Cardiac muscle cell (in vitro differentiated cells and primary cell): Measurements from ENCODE around the gene EDIL3. TPM values are rescaled to one million over a fixed set of nuclear protein-coding genes. Genes with fewer than 3 reads are reported as not detected.

Experiments
- DNase-seq, 2 donors: peaks; one replicate each; pipeline versions ENCODE4 v3.0.0 to v3.0.0-alpha.2; 2010 to 2017; ENCODE audit warnings: low read depth in 1 of 2, low spot score in 1 of 2
- H3K27ac ChIP-seq: fragments of 200-600 bp; sonication (generic); 2 replicates; pipeline ENCODE4 v1.5.1; 2016
- H3K27me3 ChIP-seq: fragments of 200-600 bp; sonication (generic); 2 replicates; pipeline ENCODE4 v1.6.0; 2016; ENCODE audit warnings: control low read depth
- H3K36me3 ChIP-seq: fragments of 200-600 bp; sonication (generic); 2 replicates; pipeline ENCODE4 v1.5.1; 2016; ENCODE audit warnings: control low read depth
- H3K4me1 ChIP-seq: fragments of 200-600 bp; sonication (generic); 2 replicates; pipeline ENCODE4 v1.8.1; 2017; ENCODE audit warnings: low read depth, mild to moderate bottlenecking, mixed run types
- H3K4me3 ChIP-seq: fragments of 200-600 bp; sonication (generic); 2 replicates; pipeline ENCODE4 v1.5.1; 2016; ENCODE audit warnings: mild to moderate bottlenecking
- H3K9me3 ChIP-seq: fragments of 200-600 bp; sonication (generic); 2 replicates; pipeline ENCODE4 v1.5.1; 2017; ENCODE audit warnings: low read depth, mild to moderate bottlenecking, control low read depth
- polyA plus RNA-seq: library from polyadenylated mRNA; unstranded; fragments of >200 nt; fragmentation: Nextera tagmentation; extraction: Ambion mirVana; gene quantifications from 2 replicates; pipeline ENCODE4 v1.2.1, GENCODE V29; 2016
- total RNA-seq: library from RNA; depleted of rRNA; stranded (reverse); fragments of >200 nt; gene quantifications from 2 replicates; pipeline ENCODE4 v1.2.3, GENCODE V29; 2016
- TF ChIP-seq, protein P1 (sequence below): IDR thresholded peaks from 2 replicates; pipeline ENCODE4 v1.5.1; 2012; ENCODE audit warnings: low read depth, mild to moderate bottlenecking, low read length

Gene EDIL3
- total and polyA plus RNA-seq, 2 experiments from 2014 or later: 7.2 to 7.7 TPM

GRCh38 chr5:84382363-84383295, 2.1 kb downstream of the EDIL3 start:
- H3K27ac ChIP-seq: no peak overlapping the region

DNA sequence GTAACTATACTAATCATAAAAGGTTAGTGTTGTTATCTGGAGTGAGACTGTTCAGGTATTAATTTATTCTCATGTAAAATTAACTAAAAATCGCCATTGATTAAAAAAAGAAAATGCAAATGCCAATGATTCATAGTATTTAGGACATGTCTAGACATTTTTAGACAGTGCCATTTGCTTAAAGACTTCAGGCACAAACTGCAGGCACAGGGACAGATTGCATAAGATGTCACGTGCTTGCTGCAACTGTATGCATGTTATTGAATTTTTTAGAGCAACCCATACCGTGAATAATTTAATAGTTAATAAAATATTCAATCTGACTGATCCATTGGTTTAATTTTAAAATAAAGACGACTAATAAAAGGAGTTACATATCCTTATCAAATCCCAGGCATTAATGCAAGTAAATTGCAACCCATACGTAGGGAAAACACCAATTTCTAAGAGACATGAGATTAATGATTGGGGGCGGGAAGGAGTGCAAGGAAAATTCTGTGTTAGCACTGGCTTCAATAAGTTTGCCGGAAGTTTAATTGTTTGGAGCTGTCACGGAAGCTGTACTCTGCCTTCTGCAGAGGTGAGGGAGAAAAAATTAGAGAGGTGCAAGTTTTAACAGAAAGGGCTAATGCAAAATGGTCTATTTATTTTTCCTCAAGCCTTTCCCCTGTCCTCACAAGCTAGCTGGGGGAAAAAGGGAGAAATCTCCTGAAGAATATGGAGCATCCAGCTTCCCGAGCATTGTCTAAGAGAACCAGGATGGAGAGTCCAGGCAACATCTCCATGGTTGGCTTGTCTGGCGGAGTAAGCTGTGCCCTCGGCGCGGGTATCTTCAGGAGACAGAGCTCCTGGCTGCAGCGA, 2.9 kb downstream of the EDIL3 start:
- Histone ChIP-seq H3K36me3 (no peaks in the 10 kb centered on the region), H3K4me3 (peak overlapping the region; percentile 52), H3K9me3 (no peaks in the 10 kb centered on the region), H3K27ac (no peak overlapping the region), H3K27me3 (peaks cover 50% of the 10 kb centered on the region), H3K4me1 (no peaks in the 10 kb centered on the region)
- TF ChIP-seq, protein P1, sequence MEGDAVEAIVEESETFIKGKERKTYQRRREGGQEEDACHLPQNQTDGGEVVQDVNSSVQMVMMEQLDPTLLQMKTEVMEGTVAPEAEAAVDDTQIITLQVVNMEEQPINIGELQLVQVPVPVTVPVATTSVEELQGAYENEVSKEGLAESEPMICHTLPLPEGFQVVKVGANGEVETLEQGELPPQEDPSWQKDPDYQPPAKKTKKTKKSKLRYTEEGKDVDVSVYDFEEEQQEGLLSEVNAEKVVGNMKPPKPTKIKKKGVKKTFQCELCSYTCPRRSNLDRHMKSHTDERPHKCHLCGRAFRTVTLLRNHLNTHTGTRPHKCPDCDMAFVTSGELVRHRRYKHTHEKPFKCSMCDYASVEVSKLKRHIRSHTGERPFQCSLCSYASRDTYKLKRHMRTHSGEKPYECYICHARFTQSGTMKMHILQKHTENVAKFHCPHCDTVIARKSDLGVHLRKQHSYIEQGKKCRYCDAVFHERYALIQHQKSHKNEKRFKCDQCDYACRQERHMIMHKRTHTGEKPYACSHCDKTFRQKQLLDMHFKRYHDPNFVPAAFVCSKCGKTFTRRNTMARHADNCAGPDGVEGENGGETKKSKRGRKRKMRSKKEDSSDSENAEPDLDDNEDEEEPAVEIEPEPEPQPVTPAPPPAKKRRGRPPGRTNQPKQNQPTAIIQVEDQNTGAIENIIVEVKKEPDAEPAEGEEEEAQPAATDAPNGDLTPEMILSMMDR: no peak
- DNase-seq: peak; percentile 0 to 31

More at GRCh38 chr5:84382363-84383295, 2.1 kb downstream of the EDIL3 start:
- no peaks in the 10 kb centered on the region for H3K4me1 ChIP-seq
- DNase-seq: peak; percentile 72 to 83
- peak overlapping the region; percentile 52 for H3K4me3 ChIP-seq
- TF ChIP-seq, protein P1: no peak
- H3K27me3 ChIP-seq: peaks cover 52% of the 10 kb centered on the region
- H3K36me3 ChIP-seq: no peaks in the 10 kb centered on the region
- no peaks in the 10 kb centered on the region for H3K9me3 ChIP-seq

- H3K27me3 ChIP-seq: peaks cover 32% of the 10 kb centered on the region
- H3K4me1 ChIP-seq: no peaks in the 10 kb centered on the region
- peak in 1 of 2 donors; percentile 39 for DNase-seq
- no peak overlapping the region for H3K4me3 ChIP-seq
- TF ChIP-seq, protein P1: peak; percentile 17
- no peaks in the 10 kb centered on the region for H3K36me3 ChIP-seq
- H3K27ac ChIP-seq: no peak overlapping the region
- H3K9me3 ChIP-seq: no peaks in the 10 kb centered on the region
These were observed 4.9 kb downstream of the EDIL3 start for GRCh38 chr5:84379749-84380148.

DNA sequence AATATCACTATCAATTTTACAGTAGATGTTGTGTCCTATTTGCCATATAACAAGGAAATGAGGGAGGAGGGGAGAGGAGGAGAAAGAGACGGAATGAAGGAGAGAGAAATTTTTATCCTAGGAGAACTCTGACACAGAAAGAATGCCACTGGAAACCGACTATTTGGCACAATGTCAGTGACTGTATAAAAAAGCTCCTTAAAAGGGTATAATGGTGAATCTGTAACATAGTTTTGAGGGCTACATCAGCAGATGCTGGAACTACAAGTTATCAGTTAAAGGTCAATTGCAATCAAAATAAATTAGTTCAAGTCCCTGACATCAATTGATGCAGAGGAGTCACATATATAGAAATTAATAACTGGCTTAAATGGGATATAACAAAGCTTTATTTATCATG, 5.7 kb downstream of the EDIL3 start:
- no peak overlapping the region for H3K4me3 ChIP-seq
- H3K4me1 ChIP-seq: no peaks in the 10 kb centered on the region
- peak in 1 of 2 donors; percentile 88 for DNase-seq
- no peak overlapping the region for H3K27ac ChIP-seq
- peaks cover 29% of the 10 kb centered on the region for H3K27me3 ChIP-seq
- no peaks in the 10 kb centered on the region for H3K9me3 ChIP-seq
- TF ChIP-seq, protein P1: no peak
- no peaks in the 10 kb centered on the region for H3K36me3 ChIP-seq

- Histone ChIP-seq H3K4me1 (no peaks in the 10 kb centered on the region), H3K27ac (no peak overlapping the region), H3K4me3 (no peak overlapping the region), H3K9me3 (no peaks in the 10 kb centered on the region), H3K36me3 (no peaks in the 10 kb centered on the region), H3K27me3 (peaks cover 24% of the 10 kb centered on the region)
- TF ChIP-seq, protein P1: no peak
- DNase-seq: peak in 1 of 2 donors; percentile 72
These were observed 6.3 kb downstream of the EDIL3 start for GRCh38 chr5:84378420-84378819.
